Measurements from ENCODE around the gene KLK4. TPM values are rescaled to one million over a fixed set of nuclear protein-coding genes. Genes with fewer than 3 reads are reported as not detected.

The KLK4 gene
- total and polyA plus RNA-seq, 9 of the 15 experiments (the other 6 are each of a cell fraction or from before 2014, with no cell fraction given) = not detected

GRCh38 chr19:50944795-50945194 is 33.6 kb upstream of the KLK4 start:
- FAIRE-seq = no peak
- in situ Hi-C loops (cut with MboI) = no loop called here
- no TSS peak for BruUV-seq (replicated peaks)

More at GRCh38 chr19:50944795-50945194, 33.6 kb upstream of the KLK4 start:
- peak; percentile 69 for TF ChIP-seq ZNF512 (tag; IDR thresholded peaks at IDR 0.05)
- no peak for TF ChIP-seq GTF3C2 (IDR thresholded peaks at IDR 0.05; ENCODE audit: borderline replicate concordance, extremely low read depth, insufficient read length)
- Histone ChIP-seq H3K9me3 (replicated peaks; ENCODE audit: control insufficient read depth, insufficient read depth, low read depth, low read length) (no peaks in the 10 kb centered on the region), H3K9ac (ENCODE audit: insufficient read depth in 1 of 2, low read depth in 2 of 2, low read length in 2 of 2) (no peak overlapping the region), H3K36me3 (ENCODE audit: control insufficient read depth, insufficient read depth, low read length) (no peaks in the 10 kb centered on the region), H4K20me1 (replicated peaks; ENCODE audit: control insufficient read depth, insufficient read depth, low read length) (no peaks in the 10 kb centered on the region), H3K27me3 (ENCODE audit: control insufficient read depth in 2 of 2, insufficient read depth in 2 of 2, low read length in 2 of 2) (peaks cover 8 to 15% of the 10 kb centered on the region in 2 experiments; a peak in 4 of 5 replicates), H3K4me3 (no peak overlapping the region), H3K9me1 (ENCODE audit: control insufficient read depth, insufficient read depth, low read length) (no peaks in the 10 kb centered on the region), H3K4me1 (replicated peaks in 1 of 2; ENCODE audit: control insufficient read depth in 2 of 2, insufficient read depth in 2 of 2, low read length in 2 of 2) (peaks cover 0 to 2% of the 10 kb centered on the region in 2 experiments; a peak in 1 of 5 replicates), H3K27ac (ENCODE audit: extremely low read depth, low read depth, low read length) (no peak overlapping the region), H3K4me2 (ENCODE audit: insufficient read depth, low read length) (no peak overlapping the region), H3K79me2 (ENCODE audit: control insufficient read depth, insufficient read depth, low read length) (no peaks in the 10 kb centered on the region), H2AFZ (ENCODE audit: low read depth, low read length) (no peak overlapping the region)
- WGBS (ENCODE audit: insufficient coverage, low coverage, missing lambda C conversion rate) = 0% methylated on average over 3 of the region's 4 CpGs
- intact Hi-C loops (cut with micrococcal nuclease) = no loop called here
- ATAC-seq = no peak
- CTCF ChIA-PET (ENCODE audit: low intra/inter-chr PET ratio) = no interaction called here
- no peak for DNase-seq (ENCODE audit: extremely low read depth in 1 of 4, low spot score in 3 of 4)
- POLR2A ChIA-PET = interaction anchor here (1.0 kb wide), 1 partner anchor 10 kb away, joined by 3 read pairs; no protein-coding TSS in a partner anchor

Measured in K562 (cell line).